Stimulated activated CD4-positive, alpha-beta T cell treated with anti-CD3 and anti-CD28 coated beads, Interleukin-12 subunit alpha, Interleukin-12 subunit beta, amount 100 ng/mL, for 48 hours (primary cell): Measurements from ENCODE around the gene MATN3.
"Not testable (repeated sequence)": the region's sequence is repeated elsewhere in the genome, so short reads cannot be mapped to it uniquely, and the experiment has no call there.

ENCODE experiments used
- DNase-seq, 3 donors: peaks; one replicate each; pipeline ENCODE4 v3.0.0-alpha.2; 2020; ENCODE audit warnings: low read depth in 2 of 3, low spot score in 1 of 3

MATN3 gene

GRCh38 chr2:20012282-20013125 is at the start of gene MATN3:
TSS of gene MATN3 (minus strand) at chr2:20012668. CDS start at chr2:20012631, 37 bp downstream.
- DNase-seq, result no peak

- DNase-seq, result no peak
Observed at GRCh38 chr2:20061940-20062339, 49.5 kb upstream of the MATN3 start.

- DNase-seq, result no peak
Observed at GRCh38 chr2:20061476-20061875, 49.0 kb upstream of the MATN3 start.

GRCh38 chr2:20060106-20060505 is 47.6 kb upstream of the MATN3 start:
- DNase-seq, result no peak

- no peak for DNase-seq
Observed at GRCh38 chr2:20057268-20057667, 44.8 kb upstream of the MATN3 start.

GRCh38 chr2:20054931-20055330 is 42.5 kb upstream of the MATN3 start:
- DNase-seq, result no peak

- no peak for DNase-seq
Observed at GRCh38 chr2:20054119-20054518, 41.7 kb upstream of the MATN3 start.

GRCh38 chr2:20052861-20053281 is 40.4 kb upstream of the MATN3 start:
- no peak for DNase-seq

GRCh38 chr2:20052229-20052851 is 39.9 kb upstream of the MATN3 start:
- DNase-seq, result no peak

- DNase-seq, result peak; percentile 91 to 96 (median 94)
Observed at GRCh38 chr2:20051532-20052228, 39.2 kb upstream of the MATN3 start, which contains the start of gene LAPTM4A. TSS of gene LAPTM4A (minus strand) at chr2:20051628. CDS start at chr2:20051520, 108 bp downstream.

GRCh38 chr2:20050646-20051531 is 38.4 kb upstream of the MATN3 start:
- DNase-seq, result peak in 1 of 3 donors; percentile 10

- DNase-seq, result peak in 1 of 3 donors; percentile 21
Observed at GRCh38 chr2:20050104-20050645, 37.7 kb upstream of the MATN3 start.

GRCh38 chr2:20049637-20050036 is 37.2 kb upstream of the MATN3 start:
- DNase-seq, result no peak

GRCh38 chr2:20048488-20049448 is 36.3 kb upstream of the MATN3 start:
- DNase-seq, result no peak

GRCh38 chr2:20045712-20046292 is 33.3 kb upstream of the MATN3 start:
- DNase-seq, result not testable (repeated sequence)

GRCh38 chr2:20044778-20045177 is 32.3 kb upstream of the MATN3 start:
- DNase-seq, result no peak

- no peak for DNase-seq
Observed at GRCh38 chr2:20042531-20042930, 30.1 kb upstream of the MATN3 start.

GRCh38 chr2:20040489-20041172 is 28.2 kb upstream of the MATN3 start:
- DNase-seq, result no peak
